Brain microvascular endothelial cell (primary cell): ENCODE measurements around the gene CDH23.

Experiments used
- DNase-seq: peaks from one replicate; pipeline ENCODE4 v3.0.0-alpha.2; 2020
- H3K27ac ChIP-seq: fragments of 250-450 bp; sonication (Bioruptor Pico); 2 replicates; pipeline ENCODE4 v1.5.1; 2020; ENCODE audit warnings: mild to moderate bottlenecking, moderate library complexity
- H3K27me3 ChIP-seq: fragments of 250-450 bp; sonication (Bioruptor Pico); replicated peaks from 2 replicates; pipeline ENCODE4 v1.5.1; 2020; ENCODE audit warnings: mild to moderate bottlenecking
- H3K36me3 ChIP-seq: fragments of 250-450 bp; sonication (Bioruptor Pico); replicated peaks from 2 replicates; pipeline ENCODE4 v1.5.1; 2020; ENCODE audit warnings: mild to moderate bottlenecking
- H3K4me3 ChIP-seq: 2 replicates; pipeline ENCODE4 v1.5.1; 2011; ENCODE audit warnings: low read depth, mild to moderate bottlenecking, control low read depth, low read length, moderate library complexity
- in situ Hi-C: cut with HindIII; loops from 2 replicates; pipeline ENCODE4 v1.10.0; 2017; ENCODE audit warnings: low sequenced_read_pairs, low pct_ligation_motif_present
- TF ChIP-seq, protein P1 (sequence below): IDR thresholded peaks from 2 replicates; pipeline ENCODE4 v1.5.1; 2011; ENCODE audit warnings: low read depth, mild to moderate bottlenecking, moderate library complexity, low read length, control low read depth, inconsistent platforms; ENCODE audit errors: missing control alignments

CDH23 gene

DNA sequence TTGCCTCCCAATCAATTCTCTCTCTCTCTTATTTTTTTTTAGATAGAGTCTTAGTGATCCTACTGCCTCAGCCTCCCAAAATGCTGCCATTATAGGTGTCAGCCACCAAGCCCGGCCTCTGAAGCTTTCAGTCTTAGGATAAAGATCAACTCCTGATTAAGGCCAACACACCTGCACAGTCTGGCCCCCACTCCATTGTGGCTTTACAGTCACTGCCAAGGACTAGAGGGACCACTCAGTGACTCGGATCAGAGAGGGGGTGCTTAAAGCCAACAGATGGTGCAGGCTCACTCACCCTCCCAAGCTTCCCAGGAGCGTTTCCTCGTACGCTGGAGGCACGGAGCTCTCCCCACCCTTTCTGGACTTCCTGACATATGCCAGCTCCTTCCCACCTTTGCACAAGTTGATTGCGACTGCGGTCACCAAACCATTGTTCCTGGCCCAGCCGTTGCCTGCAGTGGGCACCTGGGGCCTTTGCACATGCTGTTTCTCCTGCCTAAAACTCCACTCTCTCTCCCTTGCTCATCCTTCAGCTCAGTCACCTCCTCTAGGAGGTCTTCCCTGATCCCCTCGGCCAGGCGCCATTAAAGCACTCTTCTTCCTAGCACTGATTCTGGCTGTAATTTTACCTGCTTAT lies 1.7 kb upstream of the CDH23 start:
- in situ Hi-C loops, result no loop called here

DNA sequence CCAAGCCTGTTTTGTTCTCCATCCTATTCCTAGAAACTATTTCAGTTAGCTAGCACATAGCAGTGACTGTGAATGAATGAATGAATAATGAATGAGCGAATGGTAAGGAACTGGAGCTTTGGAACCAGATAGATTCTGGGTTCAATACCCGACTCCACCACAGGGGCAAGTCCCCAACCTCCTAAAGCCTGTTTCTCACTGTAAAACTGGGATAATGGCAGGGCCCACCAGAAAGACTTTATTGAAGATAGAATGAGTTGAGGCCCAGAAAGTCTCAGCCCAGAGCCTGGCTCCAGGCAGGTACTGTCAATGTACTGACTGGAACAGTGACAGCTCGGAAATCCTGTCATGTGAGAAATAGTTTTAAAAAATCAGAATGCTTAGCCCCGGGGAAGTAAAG lies 1.1 kb upstream of the CDH23 start:
- no peak overlapping the region for H3K27ac ChIP-seq
- in situ Hi-C loops, result no loop called here
- H3K36me3 ChIP-seq, result no peaks in the 10 kb centered on the region
- no peak overlapping the region for H3K4me3 ChIP-seq
- DNase-seq, result no peak
- TF ChIP-seq, protein P1, sequence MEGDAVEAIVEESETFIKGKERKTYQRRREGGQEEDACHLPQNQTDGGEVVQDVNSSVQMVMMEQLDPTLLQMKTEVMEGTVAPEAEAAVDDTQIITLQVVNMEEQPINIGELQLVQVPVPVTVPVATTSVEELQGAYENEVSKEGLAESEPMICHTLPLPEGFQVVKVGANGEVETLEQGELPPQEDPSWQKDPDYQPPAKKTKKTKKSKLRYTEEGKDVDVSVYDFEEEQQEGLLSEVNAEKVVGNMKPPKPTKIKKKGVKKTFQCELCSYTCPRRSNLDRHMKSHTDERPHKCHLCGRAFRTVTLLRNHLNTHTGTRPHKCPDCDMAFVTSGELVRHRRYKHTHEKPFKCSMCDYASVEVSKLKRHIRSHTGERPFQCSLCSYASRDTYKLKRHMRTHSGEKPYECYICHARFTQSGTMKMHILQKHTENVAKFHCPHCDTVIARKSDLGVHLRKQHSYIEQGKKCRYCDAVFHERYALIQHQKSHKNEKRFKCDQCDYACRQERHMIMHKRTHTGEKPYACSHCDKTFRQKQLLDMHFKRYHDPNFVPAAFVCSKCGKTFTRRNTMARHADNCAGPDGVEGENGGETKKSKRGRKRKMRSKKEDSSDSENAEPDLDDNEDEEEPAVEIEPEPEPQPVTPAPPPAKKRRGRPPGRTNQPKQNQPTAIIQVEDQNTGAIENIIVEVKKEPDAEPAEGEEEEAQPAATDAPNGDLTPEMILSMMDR, result peak; percentile 28
- peaks cover 70% of the 10 kb centered on the region for H3K27me3 ChIP-seq

More for the DNA sequence above, 1.7 kb upstream of the CDH23 start:
- Histone ChIP-seq H3K27ac (no peak overlapping the region), H3K27me3 (peaks cover 71% of the 10 kb centered on the region), H3K4me3 (no peak overlapping the region), H3K36me3 (no peaks in the 10 kb centered on the region)
- TF ChIP-seq, protein P1, result no peak
- no peak for DNase-seq

DNA sequence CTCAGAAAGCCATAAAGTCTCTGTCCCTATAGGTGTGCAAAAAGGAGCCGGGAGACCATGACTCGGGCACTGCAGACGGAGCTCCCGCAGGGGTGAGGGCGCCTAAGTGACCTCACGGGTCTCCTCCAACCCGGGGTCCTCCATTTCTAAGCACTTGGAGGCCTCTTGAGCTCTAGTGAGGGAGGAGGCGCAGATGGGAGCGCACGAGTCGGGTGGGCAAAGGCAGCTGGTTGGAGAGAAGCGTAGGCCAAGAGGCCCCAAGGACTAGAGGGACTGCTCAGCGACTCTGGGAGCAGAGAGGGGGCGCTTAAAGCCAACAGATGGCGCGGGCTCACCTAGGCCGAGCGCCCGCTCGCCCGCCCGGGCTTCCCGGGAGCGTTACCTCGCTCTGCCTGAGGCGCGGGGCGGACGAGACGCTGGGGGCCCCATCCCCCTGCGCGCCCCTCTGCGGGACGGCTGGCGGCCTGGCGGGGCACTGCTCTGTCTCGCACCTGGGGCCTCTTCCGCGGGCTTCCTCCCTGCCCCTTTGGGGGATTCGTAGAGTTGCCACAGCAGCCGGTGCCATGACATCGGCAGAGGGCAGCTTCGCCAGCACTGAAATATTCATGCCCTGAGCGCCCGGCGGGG lies 523 bp upstream of the CDH23 start:
- Histone ChIP-seq H3K36me3 (no peaks in the 10 kb centered on the region), H3K27ac (no peak overlapping the region), H3K4me3 (no peak overlapping the region), H3K27me3 (peaks cover 69% of the 10 kb centered on the region)
- DNase-seq, result no peak
- in situ Hi-C loops, result no loop called here
- TF ChIP-seq, protein P1, result peak; percentile 53

DNA sequence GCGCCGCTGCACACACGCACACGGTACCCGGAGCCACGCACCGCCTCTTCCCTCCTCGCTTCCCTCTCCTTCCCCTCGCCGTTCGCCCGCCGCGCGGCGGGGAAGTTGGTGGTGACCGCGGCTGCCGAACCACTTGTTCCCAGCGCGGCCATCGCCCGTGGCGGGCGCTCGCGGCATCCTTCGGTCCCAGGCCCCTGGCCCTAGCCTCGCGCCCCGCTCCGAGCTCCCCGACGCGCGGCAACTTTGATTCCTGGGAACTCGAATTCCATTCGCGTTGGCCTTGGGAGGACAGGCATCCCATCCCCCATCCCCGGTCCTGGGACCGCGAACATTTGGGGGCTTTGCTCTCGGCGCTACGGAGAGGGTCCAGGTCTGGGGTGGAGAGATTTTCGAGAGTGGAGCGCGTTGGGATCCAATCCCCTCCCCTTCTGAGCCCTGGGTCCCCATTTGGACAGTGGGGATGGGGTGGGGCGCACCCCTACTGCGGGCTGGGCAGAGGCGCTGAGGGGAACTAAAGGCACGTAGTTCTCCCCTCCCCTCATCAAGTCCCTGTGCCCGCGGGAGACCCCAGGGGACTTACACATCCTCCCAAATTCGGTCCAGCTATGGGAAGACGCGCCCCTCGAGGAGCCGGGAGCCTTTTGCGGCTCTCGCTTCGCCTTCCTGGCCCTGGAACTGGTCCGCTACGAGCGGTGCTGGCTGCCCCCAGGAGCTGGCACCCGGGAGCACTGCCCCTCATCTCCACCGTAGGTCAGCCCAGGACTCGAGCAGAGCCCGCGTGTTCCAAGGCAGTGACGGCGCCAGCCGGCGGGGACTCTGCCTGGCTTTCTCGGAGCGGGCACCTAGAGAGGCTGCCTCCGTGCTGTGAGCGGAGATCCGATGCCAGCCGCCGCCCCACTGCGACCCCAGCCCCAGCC lies 834 bp downstream of the CDH23 start:
- no peak for DNase-seq
- in situ Hi-C loops, result no loop called here
- TF ChIP-seq, protein P1, result no peak
- peaks cover 61% of the 10 kb centered on the region for H3K27me3 ChIP-seq
- H3K4me3 ChIP-seq, result no peak overlapping the region
- H3K27ac ChIP-seq, result no peak overlapping the region
- no peaks in the 10 kb centered on the region for H3K36me3 ChIP-seq

DNA sequence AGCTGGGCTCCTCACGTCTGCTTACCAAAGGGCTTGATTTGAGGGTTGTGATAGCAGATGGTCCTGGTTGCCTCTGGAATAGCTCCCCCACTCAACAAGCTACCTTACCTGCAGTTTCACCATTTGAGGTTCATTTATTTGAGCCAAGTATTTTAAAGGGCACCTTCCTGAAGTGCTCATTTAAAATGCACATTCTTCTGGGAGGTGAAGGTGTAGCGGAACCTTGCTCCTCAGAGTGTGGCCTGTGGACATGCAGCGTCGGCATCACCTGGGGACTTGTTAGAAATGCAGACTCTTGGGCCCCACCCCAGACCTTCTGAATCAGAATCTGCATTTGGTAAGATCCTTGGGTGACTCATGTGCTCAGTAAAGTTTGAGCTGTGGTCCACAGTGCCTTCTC lies 2.3 kb downstream of the CDH23 start:
- no peaks in the 10 kb centered on the region for H3K36me3 ChIP-seq
- H3K27me3 ChIP-seq, result peaks cover 58% of the 10 kb centered on the region
- in situ Hi-C loops, result no loop called here
- TF ChIP-seq, protein P1, result no peak
- DNase-seq, result no peak
- no peak overlapping the region for H3K4me3 ChIP-seq
- no peak overlapping the region for H3K27ac ChIP-seq
